HEK293 (cell line): ENCODE results near the gene PLEKHG7.

Experiments used
- CTCF ChIA-PET: fragments of 350-600 bp; formaldehyde crosslinking; extraction: SDS; loops from one replicate; lab custom pipeline; 2021; ENCODE audit warnings: antibody characterized with exemption; lab: Yijun Ruan, JAX
- POLR2A ChIA-PET: fragments of 300-600 bp; formaldehyde crosslinking; extraction: SDS; loops from one replicate; lab custom pipeline; 2020; ENCODE audit warnings: antibody characterized with exemption, inconsistent platforms; lab: Yijun Ruan, JAX
- H3K27ac ChIP-seq: fragments of 200-500 bp; sonication (Bioruptor generic); 2 replicates; pipeline ENCODE4 v1.5.1; 2014; ENCODE audit warnings: low read depth, low read length, control low read depth, inconsistent platforms; ENCODE audit errors: extremely low read depth
- H3K36me3 ChIP-seq, 2 experiments: fragments of 200-500 bp in 1 of 2; sonication (Bioruptor generic) in 1 of 2; 1 replicate in 1 of 2; 2 replicates in 1 of 2; pipeline ENCODE4 v1.5.1; 2014 to 2017; ENCODE audit warnings: inconsistent platforms in 2 of 2, low read length in 2 of 2; ENCODE audit not compliant: control insufficient read depth in 2 of 2, insufficient read depth in 1 of 2
- H3K4me1 ChIP-seq: fragments of 200-500 bp; sonication (Bioruptor generic); 2 replicates; pipeline ENCODE4 v1.5.1; 2014; ENCODE audit warnings: mild to moderate bottlenecking, low read length, inconsistent platforms; ENCODE audit not compliant: control insufficient read depth, insufficient read depth
- H3K4me3 ChIP-seq: 2 replicates; pipeline ENCODE4 v1.5.1; 2011; ENCODE audit warnings: low read depth, mild to moderate bottlenecking, control low read depth, low read length, moderate library complexity
- H3K9me3 ChIP-seq: fragments of 200-500 bp; sonication (Bioruptor generic); 2 replicates; pipeline ENCODE4 v1.5.1; 2014; ENCODE audit warnings: low read depth, low read length, inconsistent platforms; ENCODE audit not compliant: control insufficient read depth, insufficient read depth
- GFI1B ChIP-seq: fragments of 450-650 bp; formaldehyde crosslinking; IDR thresholded peaks from 2 replicates; pipeline ENCODE4 v1.5.1; 2016; ENCODE audit warnings: missing biosample characterization, missing genetic modification characterization
- REPIN1 ChIP-seq: fragments of 450-650 bp; formaldehyde crosslinking; IDR thresholded peaks from 2 replicates; pipeline ENCODE4 v1.5.1; 2017; ENCODE audit warnings: missing biosample characterization, missing genetic modification characterization, low read depth
- ZBTB21 ChIP-seq: fragments of 450-650 bp; formaldehyde crosslinking; IDR thresholded peaks from 2 replicates; pipeline ENCODE4 v1.5.1; 2017; ENCODE audit warnings: missing biosample characterization, missing genetic modification characterization
- ZNF18 ChIP-seq: fragments of 450-650 bp; formaldehyde crosslinking; IDR thresholded peaks from 2 replicates; pipeline ENCODE4 v1.5.1; 2016; ENCODE audit warnings: missing biosample characterization, missing genetic modification characterization
- ZNF324 ChIP-seq: fragments of 450-650 bp; formaldehyde crosslinking; IDR thresholded peaks from 2 replicates; pipeline ENCODE4 v1.5.1; 2016; ENCODE audit warnings: missing biosample characterization, missing genetic modification characterization
- ZNF391 ChIP-seq: fragments of 450-650 bp; formaldehyde crosslinking; IDR thresholded peaks from 2 replicates; pipeline ENCODE4 v1.5.1; 2016; ENCODE audit warnings: low read depth, missing biosample characterization, missing genetic modification characterization, borderline replicate concordance
- ZNF488 ChIP-seq: fragments of 450-650 bp; formaldehyde crosslinking; IDR thresholded peaks from 2 replicates; pipeline ENCODE4 v1.5.1; 2016; ENCODE audit warnings: missing biosample characterization, missing genetic modification characterization
- ZNF510 ChIP-seq: fragments of 450-650 bp; formaldehyde crosslinking; IDR thresholded peaks from 2 replicates; pipeline ENCODE4 v1.5.1; 2018; ENCODE audit warnings: mild to moderate bottlenecking, missing genetic modification characterization, missing biosample characterization; ENCODE audit not compliant: insufficient replicate concordance
- ZNF558 ChIP-seq: fragments of 450-650 bp; formaldehyde crosslinking; IDR thresholded peaks from 2 replicates; pipeline ENCODE4 v1.5.1; 2016; ENCODE audit warnings: missing biosample characterization, missing genetic modification characterization
- ZNF561 ChIP-seq: fragments of 450-650 bp; IDR thresholded peaks from 2 replicates; pipeline ENCODE4 v1.5.1; 2018; ENCODE audit warnings: missing biosample characterization, missing genetic modification characterization, borderline replicate concordance
- ZNF600 ChIP-seq: fragments of 450-650 bp; formaldehyde crosslinking; IDR thresholded peaks from 2 replicates; pipeline ENCODE4 v1.5.1; 2016; ENCODE audit warnings: missing biosample characterization, missing genetic modification characterization
- ZNF645 ChIP-seq: fragments of 450-650 bp; formaldehyde crosslinking; IDR thresholded peaks from 2 replicates; pipeline ENCODE4; 2016; ENCODE audit warnings: missing biosample characterization, missing genetic modification characterization
- ZNF747 ChIP-seq: fragments of 450-650 bp; formaldehyde crosslinking; IDR thresholded peaks from 2 replicates; pipeline ENCODE4 v1.5.1; 2016; ENCODE audit warnings: missing biosample characterization, missing genetic modification characterization
- TF ChIP-seq, protein P1 (sequence below): fragments of 450-650 bp; formaldehyde crosslinking; IDR thresholded peaks from 2 replicates; pipeline ENCODE4 v1.5.1; 2017; ENCODE audit warnings: missing biosample characterization, missing genetic modification characterization

PLEKHG7 gene

DNA sequence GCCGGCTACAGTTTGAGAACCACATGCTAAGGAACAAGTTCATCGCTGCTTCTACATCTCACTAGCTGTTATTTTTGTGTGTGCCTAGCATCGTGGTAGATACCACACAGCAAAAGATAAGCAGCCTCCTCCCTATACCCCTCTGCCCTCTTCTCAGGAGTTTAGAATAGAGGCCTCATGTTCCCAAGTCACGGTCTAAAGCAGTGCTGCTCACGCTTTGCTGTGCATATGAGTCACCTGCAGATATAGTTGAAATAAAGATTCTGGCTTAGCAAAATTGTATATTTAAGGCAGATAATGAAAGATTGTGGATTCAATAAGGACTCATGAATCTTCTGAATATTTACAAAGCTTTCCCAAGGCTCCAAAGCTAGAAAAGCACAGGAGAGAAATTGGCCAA is 28.0 kb downstream of the PLEKHG7 start:
- ChIA-PET CTCF (interaction anchor here (0.8 kb wide), 1 partner anchor 13 kb away, joined by 3 read pairs; no protein-coding TSS in a partner anchor), POLR2A (no interaction called here)
- Histone ChIP-seq H3K4me1 (peaks cover 2% of the 10 kb centered on the region; the same call in 1 of the 2 replicates), H3K36me3 (no peaks in the 10 kb centered on the region), H3K27ac (no peak overlapping the region), H3K4me3 (no peak overlapping the region), H3K9me3 (no peaks in the 10 kb centered on the region)
- no peak for TF ChIP-seq ZNF600
- TF ChIP-seq ZNF18 (tag by site-specific recombination): no peak
- no peak for TF ChIP-seq ZNF747 (tag by site-specific recombination)
- TF ChIP-seq ZNF510 (tag by site-specific recombination): peak; percentile 40

DNA sequence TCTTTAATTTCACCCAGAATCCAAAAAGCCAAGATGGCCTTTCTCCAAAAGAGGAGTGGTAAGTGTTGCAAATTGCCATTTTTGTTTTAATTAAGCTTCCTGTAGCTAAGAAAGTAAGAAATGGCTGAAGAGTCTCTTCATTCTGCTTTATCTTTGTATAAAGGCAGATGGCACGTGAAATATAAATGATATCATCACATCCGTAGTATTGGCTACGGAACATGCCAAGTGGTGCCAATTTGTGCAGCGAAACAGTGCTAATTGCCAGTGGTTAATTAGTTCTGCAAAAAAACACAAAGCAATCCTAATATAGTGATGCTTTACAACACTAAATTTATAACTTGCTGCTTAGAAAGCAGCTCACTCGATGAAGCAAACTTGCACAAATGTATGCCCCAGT is 29.4 kb downstream of the PLEKHG7 start:
- CTCF ChIA-PET: no interaction called here
- H3K4me3 ChIP-seq: no peak overlapping the region
- no peak for TF ChIP-seq REPIN1 (tag by site-specific recombination)
- TF ChIP-seq, all 188 proteins: peak for 0
- H3K4me1 ChIP-seq: peaks cover 4% of the 10 kb centered on the region; the same call in 1 of the 2 replicates
- POLR2A ChIA-PET: no interaction called here
- H3K27ac ChIP-seq: no peak overlapping the region
- H3K9me3 ChIP-seq: no peaks in the 10 kb centered on the region
- no peaks in the 10 kb centered on the region for H3K36me3 ChIP-seq

- Histone ChIP-seq H3K9me3 (no peaks in the 10 kb centered on the region), H3K36me3 (no peaks in the 10 kb centered on the region), H3K27ac (no peak overlapping the region), H3K4me3 (no peak overlapping the region)
- CTCF ChIA-PET: no interaction called here
- TF ChIP-seq, protein P1, sequence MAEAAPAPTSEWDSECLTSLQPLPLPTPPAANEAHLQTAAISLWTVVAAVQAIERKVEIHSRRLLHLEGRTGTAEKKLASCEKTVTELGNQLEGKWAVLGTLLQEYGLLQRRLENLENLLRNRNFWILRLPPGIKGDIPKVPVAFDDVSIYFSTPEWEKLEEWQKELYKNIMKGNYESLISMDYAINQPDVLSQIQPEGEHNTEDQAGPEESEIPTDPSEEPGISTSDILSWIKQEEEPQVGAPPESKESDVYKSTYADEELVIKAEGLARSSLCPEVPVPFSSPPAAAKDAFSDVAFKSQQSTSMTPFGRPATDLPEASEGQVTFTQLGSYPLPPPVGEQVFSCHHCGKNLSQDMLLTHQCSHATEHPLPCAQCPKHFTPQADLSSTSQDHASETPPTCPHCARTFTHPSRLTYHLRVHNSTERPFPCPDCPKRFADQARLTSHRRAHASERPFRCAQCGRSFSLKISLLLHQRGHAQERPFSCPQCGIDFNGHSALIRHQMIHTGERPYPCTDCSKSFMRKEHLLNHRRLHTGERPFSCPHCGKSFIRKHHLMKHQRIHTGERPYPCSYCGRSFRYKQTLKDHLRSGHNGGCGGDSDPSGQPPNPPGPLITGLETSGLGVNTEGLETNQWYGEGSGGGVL (tag by site-specific recombination): no peak
- TF ChIP-seq ZNF558 (tag by site-specific recombination): no peak
- TF ChIP-seq ZNF324 (tag by site-specific recombination): no peak
- no peak for TF ChIP-seq ZNF391 (tag by site-specific recombination)
- TF ChIP-seq ZBTB21 (tag by site-specific recombination): no peak
- no peak for TF ChIP-seq ZNF488 (tag by site-specific recombination)
- TF ChIP-seq ZNF561: no peak
- TF ChIP-seq ZNF645: no peak
- no peak for TF ChIP-seq GFI1B
- TF ChIP-seq, all 188 proteins: peak for 0
- H3K4me1 ChIP-seq: peaks cover 4% of the 10 kb centered on the region; the same call in 1 of the 2 replicates
- POLR2A ChIA-PET: no interaction called here
Measured at GRCh38 chr12:92732716-92733115, 29.9 kb downstream of the PLEKHG7 start.
